Measurements from ENCODE around the gene ELL. TPM values are rescaled to one million over a fixed set of nuclear protein-coding genes. Genes with fewer than 3 reads are reported as not detected.
"Not testable (repeated sequence)": the region's sequence is repeated elsewhere in the genome, so short reads cannot be mapped to it uniquely, and the experiment has no call there.

ELL gene
- total RNA-seq, 1 experiment from 2014 or later = 6.7 TPM

GRCh38 chr19:18412610-18413239, 109.1 kb downstream of the ELL start:
- no peak for DNase-seq (ENCODE audit: extremely low read depth, low read depth)

DNA sequence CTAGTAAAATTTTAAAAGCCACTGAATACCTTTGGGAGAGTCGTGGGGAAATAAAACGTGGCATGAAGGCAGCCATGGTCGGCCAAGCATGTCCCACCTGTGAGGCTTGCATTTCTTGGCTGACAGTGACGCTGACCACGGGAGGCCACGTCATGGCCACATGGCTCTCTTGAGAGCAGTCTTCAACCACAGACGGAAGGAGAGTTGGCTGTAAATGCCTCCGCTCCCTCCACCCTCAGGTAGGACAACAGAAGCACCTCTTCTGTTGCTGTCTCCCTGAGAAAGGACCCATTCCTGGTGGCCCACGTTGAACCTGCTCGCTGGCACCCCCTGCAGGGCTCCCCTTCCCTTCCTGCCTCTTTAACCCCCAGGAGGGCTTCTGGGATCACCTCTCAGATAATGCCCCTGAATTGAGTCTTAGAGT, 113.8 kb downstream of the ELL start:
- no peak for DNase-seq (ENCODE audit: extremely low read depth, low read depth)

- no peak for DNase-seq (ENCODE audit: extremely low read depth, low read depth)
Measured at GRCh38 chr19:18406749-18407148, 115.1 kb downstream of the ELL start.

GRCh38 chr19:18405754-18406153, 116.1 kb downstream of the ELL start:
- DNase-seq (ENCODE audit: extremely low read depth, low read depth) = not testable (repeated sequence)

DNA sequence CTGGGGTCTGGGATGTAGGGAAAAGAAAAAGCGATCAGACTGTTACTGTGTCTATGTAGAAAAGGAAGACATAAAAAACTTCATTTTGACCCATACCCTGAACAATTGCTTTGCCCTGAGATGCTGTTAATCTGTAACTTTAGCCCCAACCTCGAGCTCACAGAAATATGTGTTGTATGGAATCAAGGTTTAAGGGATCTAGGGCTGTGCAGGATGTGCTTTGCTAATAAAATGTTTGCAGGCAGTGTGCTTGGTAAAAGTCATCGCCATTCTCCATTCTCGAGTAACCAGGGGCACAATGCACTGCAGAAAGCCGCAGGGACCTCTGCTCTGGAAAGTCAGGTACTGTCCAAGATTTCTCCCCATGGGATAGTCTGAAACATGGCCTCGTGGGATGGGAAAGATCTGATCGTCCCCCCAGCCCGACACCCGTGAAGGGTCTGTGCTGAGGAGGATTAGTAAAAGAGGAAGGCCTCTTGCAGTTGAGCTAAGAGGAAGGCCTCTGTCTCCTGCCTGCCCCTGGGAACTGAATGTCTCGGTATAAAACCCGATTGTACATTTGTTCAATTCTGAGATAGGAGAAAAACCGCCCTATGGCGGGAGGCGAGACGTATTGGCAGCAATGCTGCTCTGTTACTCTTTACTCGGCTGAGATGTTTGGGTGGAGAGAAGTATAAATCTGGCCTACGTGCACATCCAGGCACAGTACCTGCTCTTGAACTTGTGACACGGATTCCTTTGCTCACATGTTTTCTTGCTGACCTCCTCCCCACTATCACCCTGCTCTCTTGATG, 119.2 kb downstream of the ELL start:
- DNase-seq (ENCODE audit: extremely low read depth, low read depth) = not testable (repeated sequence)

- peak; percentile 52 for DNase-seq (ENCODE audit: extremely low read depth, low read depth)
Measured at GRCh38 chr19:18401580-18402112, 120.2 kb downstream of the ELL start.

DNA sequence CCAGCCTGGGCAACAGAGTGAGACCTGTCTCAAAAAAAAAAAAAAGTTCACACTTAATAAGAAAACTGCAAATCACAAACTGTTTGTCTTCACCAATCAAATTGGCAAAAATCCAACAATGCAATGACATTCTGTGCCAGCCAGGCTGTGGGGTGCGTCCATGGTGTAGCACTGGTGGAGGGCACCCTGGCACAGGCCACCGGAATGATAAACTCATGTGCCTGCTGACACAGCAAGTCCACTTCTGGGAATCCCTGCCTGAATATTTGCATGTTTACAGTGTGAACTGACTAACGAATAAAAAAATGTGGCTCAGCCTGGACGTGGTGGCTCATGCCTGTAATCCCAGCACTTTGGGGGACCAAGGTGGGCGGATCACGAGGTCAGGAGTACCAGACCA, 122.9 kb downstream of the ELL start:
- DNase-seq (ENCODE audit: extremely low read depth, low read depth) = no peak

DNA sequence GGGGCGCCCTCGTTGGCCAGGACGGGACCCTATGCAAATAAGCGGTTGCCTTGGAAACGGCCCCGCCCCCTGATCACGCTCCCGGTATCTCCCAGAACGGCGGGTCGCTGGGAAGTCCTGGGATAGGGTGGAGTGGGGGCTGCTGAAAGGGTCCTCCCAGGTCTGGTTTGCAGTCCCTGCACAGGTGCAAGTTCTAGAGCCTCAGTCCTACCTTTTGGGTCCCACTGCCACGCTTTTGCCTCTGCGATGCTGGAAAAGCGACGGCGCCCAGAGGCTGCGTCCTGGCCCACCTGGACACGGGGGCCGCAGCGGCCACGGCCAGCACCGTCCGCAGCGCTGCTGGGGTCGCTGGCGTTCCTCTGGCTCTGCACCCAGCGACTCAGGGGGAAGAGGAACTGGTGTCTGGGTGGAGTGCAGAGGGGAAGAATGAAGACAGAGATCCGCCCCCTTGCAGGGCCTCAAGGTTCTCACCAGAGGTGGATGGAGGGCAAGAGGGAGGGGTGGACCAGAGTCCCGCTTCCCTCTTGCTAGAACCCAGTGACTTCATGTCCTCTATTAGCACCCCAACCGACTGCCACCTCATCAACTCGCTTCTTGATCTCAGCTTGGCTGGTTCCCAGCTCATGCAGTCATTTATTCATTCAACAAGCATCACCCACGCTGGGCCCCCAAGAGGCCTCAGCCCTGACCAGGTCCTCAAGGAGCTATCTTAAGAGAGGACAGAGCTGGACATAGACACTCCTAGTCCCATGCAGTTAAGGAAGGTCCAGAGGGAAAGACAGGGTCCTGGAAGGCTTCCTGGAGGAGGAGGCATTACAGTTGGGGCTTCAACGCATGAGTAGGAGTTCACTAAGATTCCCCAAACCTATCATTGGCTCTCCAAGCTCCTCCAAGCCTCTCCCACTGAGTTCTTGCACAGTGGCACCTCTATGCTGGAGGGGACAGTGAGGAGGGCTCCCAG, 124.3 kb downstream of the ELL start, which contains the start of gene LRRC25:
LRRC25 (minus strand) TSS at position 381 of the 961 bp plus-strand sequence. CDS start 659 bp downstream, outside the sequence.
- no peak for DNase-seq (ENCODE audit: extremely low read depth, low read depth)

GRCh38 chr19:18396471-18397241, 125.2 kb downstream of the ELL start:
- DNase-seq (ENCODE audit: extremely low read depth, low read depth) = no peak

DNA sequence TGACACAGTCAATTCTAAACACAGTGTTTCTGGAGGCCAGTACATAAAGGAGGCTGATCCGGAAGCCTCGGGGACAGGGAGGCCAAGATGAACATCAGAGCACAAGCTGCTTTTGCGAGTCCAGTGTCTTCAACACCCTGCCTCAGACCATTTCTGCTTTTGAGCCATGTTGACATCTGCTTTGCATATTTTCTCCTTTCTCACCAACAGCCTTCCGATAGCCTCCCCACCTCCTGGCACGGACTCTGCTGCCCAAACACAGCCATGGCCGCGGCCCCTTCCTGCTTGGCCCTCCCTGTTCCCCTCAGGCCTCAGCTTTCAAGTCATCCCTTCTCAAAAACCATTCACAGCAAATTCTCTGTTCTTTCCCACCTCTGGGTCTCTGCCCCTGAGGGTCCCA, 128.0 kb downstream of the ELL start:
- DNase-seq (ENCODE audit: extremely low read depth, low read depth) = no peak

- no peak for DNase-seq (ENCODE audit: extremely low read depth, low read depth)
Measured at GRCh38 chr19:18392926-18393325, 128.9 kb downstream of the ELL start.

Other genes starting within 250 kb of the ELL start
- gene IQCN, start 247.6 kb downstream of the ELL start, total RNA-seq (2014; rRNA removed; shearing (Covaris generic)) = 0.20 and 0.32 TPM in 2 replicates
- 37.7 and 56.6 TPM in 2 replicates for gene JUND, start 240.4 kb downstream of the ELL start, total RNA-seq (2014; rRNA removed; shearing (Covaris generic))
- 207 and 261 TPM in 2 replicates for gene LSM4, start 199.0 kb downstream of the ELL start, total RNA-seq (2014; rRNA removed; shearing (Covaris generic))
- gene PGPEP1, start 181.5 kb downstream of the ELL start, total RNA-seq (2014; rRNA removed; shearing (Covaris generic)) = 3.5 and 4.0 TPM in 2 replicates
- gene GDF15, start 135.9 kb downstream of the ELL start, total RNA-seq (2014; rRNA removed; shearing (Covaris generic)) = 281 and 371 TPM in 2 replicates
- not detected in 2 replicates for gene LRRC25, start 124.4 kb downstream of the ELL start, total RNA-seq (2014; rRNA removed; shearing (Covaris generic))
- 31.0 and 46.3 TPM in 2 replicates for gene SSBP4, start 102.7 kb downstream of the ELL start, total RNA-seq (2014; rRNA removed; shearing (Covaris generic))
- gene ISYNA1, start 83.9 kb downstream of the ELL start, total RNA-seq (2014; rRNA removed; shearing (Covaris generic)) = 1.2 and 1.4 TPM in 2 replicates
- gene FKBP8, start 21.5 kb upstream of the ELL start, total RNA-seq (2014; rRNA removed; shearing (Covaris generic)) = 100.0 and 122 TPM in 2 replicates
- gene KXD1, start 35.8 kb upstream of the ELL start, total RNA-seq (2014; rRNA removed; shearing (Covaris generic)) = 91.5 and 108 TPM in 2 replicates
- 1,097 and 1,144 TPM in 2 replicates for gene UBA52, start 49.8 kb upstream of the ELL start, total RNA-seq (2014; rRNA removed; shearing (Covaris generic))
- gene REX1BD, start 66.7 kb upstream of the ELL start, total RNA-seq (2014; rRNA removed; shearing (Covaris generic)) = 27.9 and 46.6 TPM in 2 replicates
- gene CRLF1, start 84.7 kb upstream of the ELL start, total RNA-seq (2014; rRNA removed; shearing (Covaris generic)) = 91.3 and 109 TPM in 2 replicates
- 3.9 and 7.7 TPM in 2 replicates for gene TMEM59L, start 90.8 kb upstream of the ELL start, total RNA-seq (2014; rRNA removed; shearing (Covaris generic))
- gene KLHL26, start 115.0 kb upstream of the ELL start, total RNA-seq (2014; rRNA removed; shearing (Covaris generic)) = 6.4 and 6.6 TPM in 2 replicates
- gene CRTC1, start 161.6 kb upstream of the ELL start, total RNA-seq (2014; rRNA removed; shearing (Covaris generic)) = 2.9 and 3.2 TPM in 2 replicates